WTC11 (cell line): ENCODE measurements around the gene KLHL18. TPM values are rescaled to one million over a fixed set of nuclear protein-coding genes. Genes with fewer than 3 reads are reported as not detected.

Experiments used
- ATAC-seq: fragments of 200-7000 bp; cut with Tn5 transposase; 2 replicates; pipeline ENCODE4 v1.10.0; 2021; ENCODE audit warnings: mild to moderate bottlenecking, moderate library complexity
- CTCF ChIA-PET: fragments of 300-600 bp; sonication (Branson Sonifier 250); formaldehyde crosslinking; loops from one replicate; lab custom pipeline; 2021; ENCODE audit warnings: antibody characterized with exemption; lab: Charles Lee
- POLR2A ChIA-PET: fragments of 350-600 bp; sonication (Branson Sonifier 250); formaldehyde crosslinking; loops from one replicate; lab custom pipeline; 2021; ENCODE audit warnings: antibody characterized with exemption; lab: Charles Lee
- DNase-seq: peaks from one replicate; pipeline ENCODE4 v3.0.0; 2021; ENCODE audit warnings: low spot score
- H3K27ac Mint-ChIP-seq: 2 replicates; pipeline ENCODE4 v1.8.0; 2021; ENCODE audit warnings: mixed read lengths
- H3K27me3 Mint-ChIP-seq: 2 replicates; pipeline ENCODE4 v1.8.0; 2021; ENCODE audit warnings: low read depth, mild to moderate bottlenecking, moderate library complexity, mixed read lengths
- H3K36me3 Mint-ChIP-seq: 2 replicates; pipeline ENCODE4 v1.8.0; 2021; ENCODE audit warnings: mixed read lengths
- H3K4me1 Mint-ChIP-seq: 2 replicates; pipeline ENCODE4 v1.8.0; 2022; ENCODE audit warnings: mixed read lengths
- H3K4me3 Mint-ChIP-seq: 2 replicates; pipeline ENCODE4 v1.8.0; 2021; ENCODE audit warnings: mild to moderate bottlenecking, moderate library complexity, mixed read lengths
- H3K9me3 Mint-ChIP-seq: 2 replicates; pipeline ENCODE4 v1.8.0; 2021; ENCODE audit warnings: mixed read lengths
- EMX1 ChIP-seq: fragments of 250-450 bp; sonication (Bioruptor Pico); IDR thresholded peaks from 2 replicates; pipeline ENCODE4 v1.8.0; 2021; ENCODE audit warnings: mild to moderate bottlenecking
- ETV6 ChIP-seq: sonication (generic); formaldehyde crosslinking; IDR thresholded peaks from 2 replicates; pipeline ENCODE4 v1.8.1; 2022; ENCODE audit warnings: mild to moderate bottlenecking, missing genetic modification reagents
- RORB ChIP-seq: fragments of 250-450 bp; sonication (Bioruptor Pico); IDR thresholded peaks from 2 replicates; pipeline ENCODE4 v1.9.0; 2021; ENCODE audit warnings: mild to moderate bottlenecking
- total RNA-seq: library from RNA; stranded (reverse); gene quantifications from 3 replicates; pipeline ENCODE4 v1.2.3, GENCODE V29; 2021
- TF ChIP-seq, protein P1 (sequence below): sonication (generic); formaldehyde crosslinking; IDR thresholded peaks from 2 replicates; pipeline ENCODE4 v1.8.1; 2022; ENCODE audit warnings: mild to moderate bottlenecking, moderate library complexity, missing genetic modification reagents
- TF ChIP-seq, protein P2 (sequence below): sonication (generic); formaldehyde crosslinking; IDR thresholded peaks from 2 replicates; pipeline ENCODE4 v1.8.1; 2022; ENCODE audit warnings: low read depth, mild to moderate bottlenecking, moderate library complexity, missing genetic modification reagents, borderline replicate concordance
- TF ChIP-seq, protein P3 (sequence below): sonication (generic); formaldehyde crosslinking; IDR thresholded peaks from 2 replicates; pipeline ENCODE4 v1.8.0; 2023; ENCODE audit warnings: missing genetic modification reagents, mild to moderate bottlenecking, borderline replicate concordance
- TF ChIP-seq, protein P4 (sequence below): sonication (generic); formaldehyde crosslinking; IDR thresholded peaks from 2 replicates; pipeline ENCODE4 v1.8.0; 2022; ENCODE audit warnings: mild to moderate bottlenecking, missing genetic modification reagents
- TF ChIP-seq, protein P5 (sequence below): sonication (generic); formaldehyde crosslinking; IDR thresholded peaks from 2 replicates; pipeline ENCODE4 v1.8.0; 2023; ENCODE audit warnings: missing genetic modification reagents
- TF ChIP-seq, protein P6 (sequence below): fragments of 250-450 bp; sonication (Bioruptor Pico); IDR thresholded peaks from 2 replicates; pipeline ENCODE4 v2.1.2; 2022; ENCODE audit warnings: mild to moderate bottlenecking, moderate library complexity
- TF ChIP-seq, protein P7 (sequence below): sonication (generic); formaldehyde crosslinking; conservative IDR thresholded peaks from 2 replicates; pipeline ENCODE4 v1.8.1; 2023; ENCODE audit warnings: mild to moderate bottlenecking, low read depth, missing genetic modification reagents, moderate library complexity
- TF ChIP-seq, protein P8 (sequence below): sonication (generic); formaldehyde crosslinking; IDR thresholded peaks from 2 replicates; pipeline ENCODE4 v1.8.0; 2022; ENCODE audit warnings: mild to moderate bottlenecking, missing genetic modification reagents
- TF ChIP-seq, protein P9 (sequence below): sonication (generic); formaldehyde crosslinking; IDR thresholded peaks from 2 replicates; pipeline ENCODE4 v1.8.0; 2022; ENCODE audit warnings: mild to moderate bottlenecking, missing genetic modification reagents

Gene KLHL18
- total RNA-seq, 1 experiment from 2014 or later: 28.4 TPM

DNA sequence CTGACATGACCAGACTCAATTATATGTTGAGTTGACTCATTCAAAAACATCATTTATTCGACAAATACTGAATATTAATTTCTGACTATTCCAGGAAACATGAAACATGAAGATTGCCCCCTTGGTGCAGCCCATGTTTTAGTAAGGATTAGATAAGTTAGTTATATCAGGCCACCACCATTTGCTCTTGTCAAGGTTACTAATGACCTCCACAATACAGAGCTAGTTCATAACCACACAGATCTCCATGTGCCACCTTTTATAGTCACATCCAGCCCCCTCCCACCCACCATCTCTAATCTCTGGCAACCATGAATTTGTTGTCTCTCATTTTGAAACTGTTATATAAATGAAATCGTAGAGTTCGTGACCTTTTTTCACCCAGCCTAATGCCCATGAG lies 15.7 kb downstream of the KLHL18 start:
- TF ChIP-seq, protein P1, sequence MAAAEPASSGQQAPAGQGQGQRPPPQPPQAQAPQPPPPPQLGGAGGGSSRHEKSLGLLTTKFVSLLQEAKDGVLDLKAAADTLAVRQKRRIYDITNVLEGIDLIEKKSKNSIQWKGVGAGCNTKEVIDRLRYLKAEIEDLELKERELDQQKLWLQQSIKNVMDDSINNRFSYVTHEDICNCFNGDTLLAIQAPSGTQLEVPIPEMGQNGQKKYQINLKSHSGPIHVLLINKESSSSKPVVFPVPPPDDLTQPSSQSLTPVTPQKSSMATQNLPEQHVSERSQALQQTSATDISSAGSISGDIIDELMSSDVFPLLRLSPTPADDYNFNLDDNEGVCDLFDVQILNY: no peak
- TF ChIP-seq, protein P2, sequence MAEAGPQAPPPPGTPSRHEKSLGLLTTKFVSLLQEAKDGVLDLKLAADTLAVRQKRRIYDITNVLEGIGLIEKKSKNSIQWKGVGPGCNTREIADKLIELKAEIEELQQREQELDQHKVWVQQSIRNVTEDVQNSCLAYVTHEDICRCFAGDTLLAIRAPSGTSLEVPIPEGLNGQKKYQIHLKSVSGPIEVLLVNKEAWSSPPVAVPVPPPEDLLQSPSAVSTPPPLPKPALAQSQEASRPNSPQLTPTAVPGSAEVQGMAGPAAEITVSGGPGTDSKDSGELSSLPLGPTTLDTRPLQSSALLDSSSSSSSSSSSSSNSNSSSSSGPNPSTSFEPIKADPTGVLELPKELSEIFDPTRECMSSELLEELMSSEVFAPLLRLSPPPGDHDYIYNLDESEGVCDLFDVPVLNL (CRISPR knock-in tag): no peak
- TF ChIP-seq, protein P3, sequence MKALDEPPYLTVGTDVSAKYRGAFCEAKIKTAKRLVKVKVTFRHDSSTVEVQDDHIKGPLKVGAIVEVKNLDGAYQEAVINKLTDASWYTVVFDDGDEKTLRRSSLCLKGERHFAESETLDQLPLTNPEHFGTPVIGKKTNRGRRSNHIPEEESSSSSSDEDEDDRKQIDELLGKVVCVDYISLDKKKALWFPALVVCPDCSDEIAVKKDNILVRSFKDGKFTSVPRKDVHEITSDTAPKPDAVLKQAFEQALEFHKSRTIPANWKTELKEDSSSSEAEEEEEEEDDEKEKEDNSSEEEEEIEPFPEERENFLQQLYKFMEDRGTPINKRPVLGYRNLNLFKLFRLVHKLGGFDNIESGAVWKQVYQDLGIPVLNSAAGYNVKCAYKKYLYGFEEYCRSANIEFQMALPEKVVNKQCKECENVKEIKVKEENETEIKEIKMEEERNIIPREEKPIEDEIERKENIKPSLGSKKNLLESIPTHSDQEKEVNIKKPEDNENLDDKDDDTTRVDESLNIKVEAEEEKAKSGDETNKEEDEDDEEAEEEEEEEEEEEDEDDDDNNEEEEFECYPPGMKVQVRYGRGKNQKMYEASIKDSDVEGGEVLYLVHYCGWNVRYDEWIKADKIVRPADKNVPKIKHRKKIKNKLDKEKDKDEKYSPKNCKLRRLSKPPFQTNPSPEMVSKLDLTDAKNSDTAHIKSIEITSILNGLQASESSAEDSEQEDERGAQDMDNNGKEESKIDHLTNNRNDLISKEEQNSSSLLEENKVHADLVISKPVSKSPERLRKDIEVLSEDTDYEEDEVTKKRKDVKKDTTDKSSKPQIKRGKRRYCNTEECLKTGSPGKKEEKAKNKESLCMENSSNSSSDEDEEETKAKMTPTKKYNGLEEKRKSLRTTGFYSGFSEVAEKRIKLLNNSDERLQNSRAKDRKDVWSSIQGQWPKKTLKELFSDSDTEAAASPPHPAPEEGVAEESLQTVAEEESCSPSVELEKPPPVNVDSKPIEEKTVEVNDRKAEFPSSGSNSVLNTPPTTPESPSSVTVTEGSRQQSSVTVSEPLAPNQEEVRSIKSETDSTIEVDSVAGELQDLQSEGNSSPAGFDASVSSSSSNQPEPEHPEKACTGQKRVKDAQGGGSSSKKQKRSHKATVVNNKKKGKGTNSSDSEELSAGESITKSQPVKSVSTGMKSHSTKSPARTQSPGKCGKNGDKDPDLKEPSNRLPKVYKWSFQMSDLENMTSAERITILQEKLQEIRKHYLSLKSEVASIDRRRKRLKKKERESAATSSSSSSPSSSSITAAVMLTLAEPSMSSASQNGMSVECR (CRISPR knock-in tag): no peak
- TF ChIP-seq, protein P4, sequence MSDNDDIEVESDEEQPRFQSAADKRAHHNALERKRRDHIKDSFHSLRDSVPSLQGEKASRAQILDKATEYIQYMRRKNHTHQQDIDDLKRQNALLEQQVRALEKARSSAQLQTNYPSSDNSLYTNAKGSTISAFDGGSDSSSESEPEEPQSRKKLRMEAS (CRISPR knock-in tag): no peak
- TF ChIP-seq, protein P5, sequence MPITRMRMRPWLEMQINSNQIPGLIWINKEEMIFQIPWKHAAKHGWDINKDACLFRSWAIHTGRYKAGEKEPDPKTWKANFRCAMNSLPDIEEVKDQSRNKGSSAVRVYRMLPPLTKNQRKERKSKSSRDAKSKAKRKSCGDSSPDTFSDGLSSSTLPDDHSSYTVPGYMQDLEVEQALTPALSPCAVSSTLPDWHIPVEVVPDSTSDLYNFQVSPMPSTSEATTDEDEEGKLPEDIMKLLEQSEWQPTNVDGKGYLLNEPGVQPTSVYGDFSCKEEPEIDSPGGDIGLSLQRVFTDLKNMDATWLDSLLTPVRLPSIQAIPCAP: no peak
- TF ChIP-seq RORB (CRISPR knock-in tag) (no peak), EMX1 (no peak), ETV6 (no peak)
- TF ChIP-seq, protein P6, sequence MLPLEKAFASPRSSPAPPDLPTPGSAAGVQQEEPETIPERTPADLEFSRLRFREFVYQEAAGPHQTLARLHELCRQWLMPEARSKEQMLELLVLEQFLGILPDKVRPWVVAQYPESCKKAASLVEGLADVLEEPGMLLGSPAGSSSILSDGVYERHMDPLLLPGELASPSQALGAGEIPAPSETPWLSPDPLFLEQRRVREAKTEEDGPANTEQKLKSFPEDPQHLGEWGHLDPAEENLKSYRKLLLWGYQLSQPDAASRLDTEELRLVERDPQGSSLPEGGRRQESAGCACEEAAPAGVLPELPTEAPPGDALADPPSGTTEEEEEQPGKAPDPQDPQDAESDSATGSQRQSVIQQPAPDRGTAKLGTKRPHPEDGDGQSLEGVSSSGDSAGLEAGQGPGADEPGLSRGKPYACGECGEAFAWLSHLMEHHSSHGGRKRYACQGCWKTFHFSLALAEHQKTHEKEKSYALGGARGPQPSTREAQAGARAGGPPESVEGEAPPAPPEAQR (CRISPR knock-in tag): no peak
- TF ChIP-seq, protein P7, sequence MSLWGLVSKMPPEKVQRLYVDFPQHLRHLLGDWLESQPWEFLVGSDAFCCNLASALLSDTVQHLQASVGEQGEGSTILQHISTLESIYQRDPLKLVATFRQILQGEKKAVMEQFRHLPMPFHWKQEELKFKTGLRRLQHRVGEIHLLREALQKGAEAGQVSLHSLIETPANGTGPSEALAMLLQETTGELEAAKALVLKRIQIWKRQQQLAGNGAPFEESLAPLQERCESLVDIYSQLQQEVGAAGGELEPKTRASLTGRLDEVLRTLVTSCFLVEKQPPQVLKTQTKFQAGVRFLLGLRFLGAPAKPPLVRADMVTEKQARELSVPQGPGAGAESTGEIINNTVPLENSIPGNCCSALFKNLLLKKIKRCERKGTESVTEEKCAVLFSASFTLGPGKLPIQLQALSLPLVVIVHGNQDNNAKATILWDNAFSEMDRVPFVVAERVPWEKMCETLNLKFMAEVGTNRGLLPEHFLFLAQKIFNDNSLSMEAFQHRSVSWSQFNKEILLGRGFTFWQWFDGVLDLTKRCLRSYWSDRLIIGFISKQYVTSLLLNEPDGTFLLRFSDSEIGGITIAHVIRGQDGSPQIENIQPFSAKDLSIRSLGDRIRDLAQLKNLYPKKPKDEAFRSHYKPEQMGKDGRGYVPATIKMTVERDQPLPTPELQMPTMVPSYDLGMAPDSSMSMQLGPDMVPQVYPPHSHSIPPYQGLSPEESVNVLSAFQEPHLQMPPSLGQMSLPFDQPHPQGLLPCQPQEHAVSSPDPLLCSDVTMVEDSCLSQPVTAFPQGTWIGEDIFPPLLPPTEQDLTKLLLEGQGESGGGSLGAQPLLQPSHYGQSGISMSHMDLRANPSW (CRISPR knock-in tag): no peak
- TF ChIP-seq, protein P8, sequence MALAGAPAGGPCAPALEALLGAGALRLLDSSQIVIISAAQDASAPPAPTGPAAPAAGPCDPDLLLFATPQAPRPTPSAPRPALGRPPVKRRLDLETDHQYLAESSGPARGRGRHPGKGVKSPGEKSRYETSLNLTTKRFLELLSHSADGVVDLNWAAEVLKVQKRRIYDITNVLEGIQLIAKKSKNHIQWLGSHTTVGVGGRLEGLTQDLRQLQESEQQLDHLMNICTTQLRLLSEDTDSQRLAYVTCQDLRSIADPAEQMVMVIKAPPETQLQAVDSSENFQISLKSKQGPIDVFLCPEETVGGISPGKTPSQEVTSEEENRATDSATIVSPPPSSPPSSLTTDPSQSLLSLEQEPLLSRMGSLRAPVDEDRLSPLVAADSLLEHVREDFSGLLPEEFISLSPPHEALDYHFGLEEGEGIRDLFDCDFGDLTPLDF: no peak
- TF ChIP-seq, protein P9, sequence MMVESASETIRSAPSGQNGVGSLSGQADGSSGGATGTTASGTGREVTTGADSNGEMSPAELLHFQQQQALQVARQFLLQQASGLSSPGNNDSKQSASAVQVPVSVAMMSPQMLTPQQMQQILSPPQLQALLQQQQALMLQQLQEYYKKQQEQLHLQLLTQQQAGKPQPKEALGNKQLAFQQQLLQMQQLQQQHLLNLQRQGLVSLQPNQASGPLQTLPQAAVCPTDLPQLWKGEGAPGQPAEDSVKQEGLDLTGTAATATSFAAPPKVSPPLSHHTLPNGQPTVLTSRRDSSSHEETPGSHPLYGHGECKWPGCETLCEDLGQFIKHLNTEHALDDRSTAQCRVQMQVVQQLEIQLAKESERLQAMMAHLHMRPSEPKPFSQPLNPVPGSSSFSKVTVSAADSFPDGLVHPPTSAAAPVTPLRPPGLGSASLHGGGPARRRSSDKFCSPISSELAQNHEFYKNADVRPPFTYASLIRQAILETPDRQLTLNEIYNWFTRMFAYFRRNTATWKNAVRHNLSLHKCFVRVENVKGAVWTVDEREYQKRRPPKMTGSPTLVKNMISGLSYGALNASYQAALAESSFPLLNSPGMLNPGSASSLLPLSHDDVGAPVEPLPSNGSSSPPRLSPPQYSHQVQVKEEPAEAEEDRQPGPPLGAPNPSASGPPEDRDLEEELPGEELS (CRISPR knock-in tag): no peak
- H3K27me3 Mint-ChIP-seq: no peaks in the 10 kb centered on the region
- H3K4me3 Mint-ChIP-seq: no peak overlapping the region
- peaks cover 13% of the 10 kb centered on the region for H3K4me1 Mint-ChIP-seq
- CTCF ChIA-PET: no interaction called here
- peaks cover 10% of the 10 kb centered on the region; the same call in 1 of the 2 replicates for H3K36me3 Mint-ChIP-seq
- H3K27ac Mint-ChIP-seq: no peak overlapping the region
- DNase-seq (no peak), ATAC-seq (no peak)
- no peaks in the 10 kb centered on the region for H3K9me3 Mint-ChIP-seq
- POLR2A ChIA-PET: no interaction called here
